Right renal pelvis (tissue), 4 donors: ENCODE data around the gene ZBTB45. TPM values are rescaled to one million over a fixed set of nuclear protein-coding genes. Genes with fewer than 3 reads are reported as not detected.

ENCODE experiments used
- DNase-seq, 4 donors: peaks; one replicate each; pipeline ENCODE4 v3.0.0-alpha.2; 2013; ENCODE audit warnings: low read depth in 4 of 4, low spot score in 3 of 4, missing footprints in 1 of 4
- polyA plus RNA-seq, 4 donors: library from polyadenylated mRNA; unstranded; fragments of 120-200 nt; gene quantifications; one replicate each; pipeline ENCODE4 v1.2.1, GENCODE V29; 2013; ENCODE audit not compliant: insufficient read length in 4 of 4

Gene ZBTB45
- 10 to 100 TPM in 3 of 4 donors, 1 to 10 TPM in 1; 9.4 to 16.7 (median 11.4) TPM for polyA plus RNA-seq

DNA sequence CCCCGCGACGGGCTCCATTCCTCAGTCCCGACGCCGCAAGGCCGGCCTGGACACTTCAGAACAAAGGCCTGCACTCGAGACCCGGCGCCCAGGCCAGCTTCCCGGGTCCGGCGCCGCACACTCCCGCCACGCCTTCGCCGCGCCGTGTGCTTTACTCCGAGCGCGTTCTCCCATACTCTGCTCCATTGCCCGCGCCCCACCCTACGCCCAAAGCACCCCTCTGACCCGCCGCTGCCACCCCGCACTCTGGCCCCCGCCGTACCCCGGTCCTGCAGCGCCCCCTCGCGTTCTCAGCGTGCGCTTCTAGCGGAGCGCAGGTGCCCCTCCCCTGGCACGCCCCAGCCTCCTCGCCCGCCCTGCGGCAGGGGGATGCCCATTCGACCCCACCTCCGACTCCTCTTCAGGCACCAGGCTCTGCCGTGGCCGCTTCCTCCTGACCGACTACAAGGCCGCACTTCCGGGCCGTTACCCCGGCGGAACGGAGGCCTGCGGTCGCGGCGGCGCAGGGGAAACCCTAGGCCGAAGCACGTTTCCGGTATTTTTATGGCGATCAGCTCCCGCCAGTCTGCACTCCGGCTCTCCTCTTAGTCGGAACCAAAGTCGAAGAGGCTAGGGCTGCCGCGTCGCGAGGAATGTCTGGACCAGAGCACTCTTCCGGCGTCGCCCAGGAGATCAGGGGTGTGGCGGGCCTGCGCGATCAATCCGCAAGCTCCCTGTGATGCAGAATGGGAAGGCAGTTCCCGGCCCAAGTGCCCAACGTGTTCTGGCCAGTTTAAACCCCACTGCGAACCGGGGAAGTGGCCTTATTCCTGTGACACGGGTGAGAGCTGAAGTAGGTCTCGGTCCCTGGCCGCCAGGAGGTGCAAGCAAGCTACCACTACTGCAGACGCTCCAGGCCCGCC, at the start of gene ZBTB45:
Gene ZBTB45, minus strand, starts transcription at position 456 of the 902 bp plus-strand sequence. CDS start 2,137 bp downstream, outside the sequence.
- DNase-seq, result peak; percentile 89 to 92 (median 90)

DNA sequence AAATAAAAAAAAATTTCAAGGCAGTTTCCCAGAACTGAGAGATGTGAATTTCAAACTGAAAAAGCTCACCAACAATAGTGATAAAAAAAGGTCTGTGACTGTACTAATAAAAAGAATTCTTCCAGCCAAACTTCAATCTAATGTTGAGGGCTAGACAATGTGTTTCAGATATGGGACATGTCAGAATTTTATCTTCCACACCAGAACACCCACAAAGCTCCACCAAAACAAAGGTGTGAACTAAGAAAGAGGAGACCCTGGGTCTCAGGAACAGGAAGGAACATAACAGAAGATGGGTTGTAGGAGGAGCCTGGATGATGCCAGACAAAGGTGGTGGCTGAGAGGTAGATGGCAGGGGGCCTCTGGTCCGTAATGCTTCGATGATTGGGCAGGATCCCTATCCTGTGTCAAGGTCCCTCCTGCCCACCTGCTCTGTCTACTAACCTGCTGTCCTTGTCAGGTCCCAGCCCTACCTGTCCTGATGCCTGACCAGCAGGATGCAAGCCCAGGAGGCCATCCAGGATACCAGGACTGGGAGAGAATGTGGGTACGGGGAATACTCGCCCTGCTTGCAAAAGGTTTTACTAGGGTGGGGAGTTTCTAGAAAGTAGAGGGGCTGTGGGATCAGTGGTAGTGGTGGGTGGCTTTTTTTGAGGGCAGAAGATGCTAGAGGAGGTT, 49.0 kb upstream of the ZBTB45 start:
- DNase-seq, result no peak

DNA sequence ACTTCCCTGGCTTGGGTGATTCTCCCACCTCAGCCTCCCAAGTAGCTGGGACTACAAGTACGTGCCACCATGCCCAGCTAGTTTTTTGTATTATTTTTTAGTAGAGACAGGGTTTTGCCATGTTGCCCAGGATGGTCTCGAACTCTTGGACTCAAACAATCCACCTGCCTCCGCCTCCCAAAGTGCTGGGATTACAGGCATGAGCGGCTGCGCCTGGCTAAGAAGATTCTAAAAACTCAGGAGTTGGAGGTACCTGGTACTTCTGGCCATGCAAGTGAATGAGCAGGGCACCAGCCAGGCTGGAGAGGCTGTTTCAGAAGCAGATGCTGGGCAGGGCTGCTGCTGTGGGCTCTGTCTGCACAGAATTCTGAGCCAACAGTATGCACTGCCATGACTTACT, 47.4 kb upstream of the ZBTB45 start:
- no peak for DNase-seq

DNA sequence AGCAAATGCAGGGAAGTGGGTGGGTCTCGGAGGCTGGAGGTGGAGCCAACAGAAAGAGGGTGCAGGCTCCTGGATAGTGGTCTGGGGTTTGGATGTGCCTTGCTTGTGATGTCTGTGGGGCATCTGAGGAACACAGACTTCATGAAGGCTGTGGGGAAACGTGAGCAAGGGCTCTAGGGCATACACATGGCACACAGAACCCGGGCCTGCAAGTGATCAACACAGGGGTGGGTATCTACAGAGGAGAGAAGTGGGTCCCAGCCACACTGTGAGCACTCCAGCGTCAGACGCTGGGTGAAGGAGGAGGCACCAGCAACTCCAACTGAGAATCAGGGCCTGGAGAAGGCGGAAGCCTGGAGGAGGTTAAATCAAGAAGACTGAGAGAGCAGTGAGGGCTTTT, 44.2 kb upstream of the ZBTB45 start:
- DNase-seq, result no peak

DNA sequence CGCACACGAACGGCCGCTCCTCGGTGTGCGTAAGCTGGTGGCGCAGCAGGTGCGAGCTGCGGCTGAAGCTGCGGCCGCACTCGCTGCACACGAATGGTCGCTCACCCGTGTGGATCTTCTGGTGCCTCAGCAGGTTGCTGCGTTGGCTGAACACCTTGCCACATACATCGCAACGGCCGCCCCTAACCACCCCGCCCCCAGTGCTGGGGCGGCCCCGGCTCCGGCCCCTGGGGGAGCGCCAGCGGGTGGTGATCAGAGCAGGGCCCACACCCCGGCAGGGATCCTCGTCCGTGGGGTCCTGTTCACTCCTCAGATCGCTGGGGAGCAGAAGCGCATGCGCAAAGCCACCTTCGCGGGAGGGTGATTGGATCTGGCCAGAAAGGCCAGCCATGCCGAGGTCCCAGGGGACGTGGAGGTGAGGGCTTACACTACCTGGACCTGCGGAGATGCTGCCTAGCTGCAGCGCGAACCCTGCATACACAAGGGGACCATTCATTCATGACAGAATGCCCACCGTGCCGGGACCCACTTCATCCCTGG, 43.5 kb upstream of the ZBTB45 start:
- no peak for DNase-seq

DNA sequence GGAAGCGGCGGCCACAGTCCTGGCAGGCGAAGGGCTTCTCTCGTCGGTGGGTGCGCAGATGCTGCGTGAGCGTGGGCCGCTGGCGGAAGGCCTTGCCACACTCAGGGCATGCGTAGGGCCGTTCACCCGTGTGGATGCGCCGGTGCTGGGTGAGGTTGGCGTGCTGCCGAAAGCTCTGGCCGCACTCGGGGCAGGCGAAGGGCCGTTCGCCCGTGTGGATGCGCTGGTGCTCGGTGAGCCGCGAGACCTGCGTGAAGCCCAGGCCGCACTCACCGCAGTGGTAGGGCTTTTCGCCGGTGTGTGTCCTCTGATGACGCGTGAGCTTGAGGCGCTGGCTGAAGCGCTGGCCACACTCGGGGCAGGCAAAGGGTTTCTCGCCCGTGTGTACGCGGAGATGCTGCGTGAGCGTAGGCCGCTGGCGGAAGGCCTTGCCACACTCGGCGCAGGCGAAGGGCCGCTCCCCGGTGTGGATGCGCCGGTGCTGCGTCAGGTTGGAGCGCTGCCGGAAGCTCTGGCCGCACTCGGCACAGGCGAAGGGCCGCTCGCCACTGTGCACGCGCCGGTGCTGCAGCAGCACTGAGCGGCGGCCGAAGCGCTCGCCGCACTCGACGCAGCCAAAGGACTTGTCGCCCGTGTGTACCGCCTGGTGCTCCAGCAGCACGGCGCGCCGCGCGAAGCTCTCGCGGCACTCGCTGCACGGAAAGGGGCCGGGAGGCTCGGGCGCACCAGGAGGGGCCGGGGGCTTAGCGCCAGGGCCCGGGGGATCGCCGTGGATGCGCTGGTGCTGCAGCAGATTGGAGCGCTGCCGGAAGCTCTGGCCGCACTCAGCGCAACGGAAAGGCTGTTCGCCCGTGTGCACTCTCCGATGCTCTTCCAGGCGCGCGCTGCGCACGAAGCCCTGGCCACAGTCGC, 42.8 kb upstream of the ZBTB45 start:
- no peak for DNase-seq

DNA sequence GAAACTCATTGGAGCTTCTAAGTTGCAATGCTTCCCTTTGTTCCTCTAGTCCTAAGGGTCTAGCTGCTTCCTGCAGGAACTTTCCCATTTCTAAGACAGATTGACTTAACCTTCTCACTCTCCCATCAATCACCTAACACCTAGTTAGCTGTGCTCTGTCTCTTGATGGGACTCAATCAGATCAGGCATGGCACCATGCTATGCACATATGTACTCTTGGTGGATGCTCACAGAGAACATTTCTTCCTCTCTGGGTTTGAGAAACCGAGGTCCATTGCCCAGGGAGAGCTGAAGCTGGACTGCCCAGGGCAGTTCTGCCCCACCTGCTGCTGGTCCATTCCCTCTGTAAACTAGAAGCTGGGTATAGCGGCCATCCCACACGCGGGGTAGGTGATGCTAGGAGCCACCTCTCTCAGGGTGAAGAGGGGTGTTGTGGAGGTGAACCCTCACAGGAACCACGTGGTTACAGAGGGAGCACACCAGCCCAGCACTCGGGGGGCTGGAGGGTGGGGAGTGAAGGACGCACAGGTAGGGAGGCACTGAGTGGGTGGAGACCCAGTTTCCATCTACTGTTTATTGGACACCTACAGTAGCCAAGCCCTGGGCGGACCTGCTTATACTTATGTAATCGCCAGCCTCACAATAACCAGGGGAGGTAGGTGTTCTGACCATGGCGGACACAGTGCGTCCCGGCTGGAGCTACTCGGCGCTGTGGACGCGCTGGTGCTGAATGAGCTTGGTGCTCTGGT, 41.9 kb upstream of the ZBTB45 start:
- DNase-seq, result no peak

DNA sequence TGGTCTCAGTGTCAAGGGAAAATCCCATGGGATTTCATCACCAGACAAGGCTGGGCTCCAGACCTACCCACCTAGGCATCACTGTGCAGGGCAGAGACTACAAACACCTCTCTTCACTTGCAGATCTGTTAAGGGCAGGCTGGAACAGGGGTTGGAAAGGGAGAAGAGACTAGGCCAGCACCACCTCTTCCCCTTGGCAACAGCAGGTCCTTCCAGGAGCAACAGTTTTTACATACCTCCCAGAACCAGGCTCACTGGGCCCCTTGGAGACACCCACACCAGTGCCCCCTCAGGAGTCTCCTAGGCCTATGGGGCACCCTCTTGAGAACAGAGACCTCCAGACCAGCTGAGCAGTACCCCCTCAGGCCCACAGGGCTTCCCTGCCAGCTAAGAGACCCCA, 41.3 kb upstream of the ZBTB45 start:
- no peak for DNase-seq

DNA sequence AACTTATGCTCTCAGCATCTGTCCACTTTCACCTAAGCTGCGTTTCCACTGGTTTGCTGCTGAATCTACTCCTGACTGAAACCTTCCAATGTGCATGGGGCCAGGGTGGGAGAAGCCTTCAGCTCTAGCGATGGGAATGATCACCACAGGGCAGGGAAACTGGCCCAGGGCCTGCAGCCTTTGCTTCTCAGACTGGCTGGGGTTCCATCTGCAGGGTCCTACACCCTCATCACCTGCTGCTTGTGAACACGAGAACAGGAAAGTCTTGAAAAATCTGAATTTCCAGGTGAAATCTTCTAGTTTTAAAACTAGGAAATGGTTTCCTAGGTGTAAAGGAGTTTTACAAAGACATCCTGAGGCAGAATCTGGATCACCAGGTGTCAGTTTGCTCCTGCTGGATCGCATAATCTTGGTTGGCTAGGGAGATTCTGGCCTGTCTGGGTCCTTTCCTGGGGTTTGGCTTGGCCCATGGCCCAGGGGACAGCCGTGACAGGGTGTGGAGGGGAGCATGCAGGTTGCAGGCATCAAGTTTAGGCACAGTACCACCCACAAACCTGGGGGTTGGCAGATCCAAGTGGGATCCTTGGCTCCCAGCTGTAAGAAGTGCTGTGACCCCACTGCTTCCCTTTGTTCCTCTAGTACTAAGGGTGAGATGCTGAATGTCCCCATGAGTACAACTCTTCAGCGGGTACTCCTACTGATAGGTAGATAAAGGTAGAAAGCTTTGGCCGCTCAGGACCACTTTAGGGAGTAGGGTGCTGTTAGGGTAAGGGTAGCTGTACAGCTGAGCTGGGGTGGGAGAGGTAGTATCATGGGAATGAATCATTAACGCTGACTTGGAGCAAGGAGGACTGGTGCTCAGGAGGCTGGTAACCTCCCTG, 40.6 kb upstream of the ZBTB45 start:
- DNase-seq, result no peak

DNA sequence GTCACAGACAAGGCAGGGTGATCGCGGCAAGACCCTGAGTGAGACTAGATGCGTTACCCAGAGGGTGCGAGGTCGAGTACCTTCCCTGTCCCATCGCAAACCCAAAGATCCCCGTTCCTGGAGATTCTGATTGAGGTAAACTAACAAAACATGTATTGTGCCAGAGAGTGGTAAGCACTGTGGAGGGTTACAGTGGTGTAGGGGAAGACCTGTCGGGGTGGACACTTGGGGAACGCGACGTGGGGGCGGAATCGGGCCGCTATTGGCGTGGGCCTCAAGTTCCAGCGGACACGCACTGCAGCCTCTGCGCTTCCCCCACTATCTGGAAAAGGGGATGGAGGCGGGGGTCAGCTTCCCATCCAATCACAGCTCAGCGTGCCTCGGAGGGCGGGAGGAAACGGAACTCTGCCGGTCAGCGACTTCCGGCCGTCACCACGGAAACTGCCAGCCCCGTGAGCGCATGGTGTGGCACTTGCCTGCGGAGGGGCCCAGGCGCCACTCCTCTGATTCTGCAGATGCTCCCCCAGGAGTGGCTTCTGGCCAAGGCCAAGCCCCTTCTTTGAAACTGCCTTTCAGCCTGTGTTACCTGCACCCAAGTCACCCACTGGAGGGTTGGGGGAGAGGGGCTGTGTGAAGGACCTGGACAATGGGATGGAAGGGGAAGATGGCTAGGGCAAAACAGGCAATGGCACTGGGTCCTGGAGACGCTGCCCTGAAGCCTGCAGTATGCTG, 39.8 kb upstream of the ZBTB45 start:
- peak in 3 of 4 donors; percentile 81 to 86 (median 86) for DNase-seq

DNA sequence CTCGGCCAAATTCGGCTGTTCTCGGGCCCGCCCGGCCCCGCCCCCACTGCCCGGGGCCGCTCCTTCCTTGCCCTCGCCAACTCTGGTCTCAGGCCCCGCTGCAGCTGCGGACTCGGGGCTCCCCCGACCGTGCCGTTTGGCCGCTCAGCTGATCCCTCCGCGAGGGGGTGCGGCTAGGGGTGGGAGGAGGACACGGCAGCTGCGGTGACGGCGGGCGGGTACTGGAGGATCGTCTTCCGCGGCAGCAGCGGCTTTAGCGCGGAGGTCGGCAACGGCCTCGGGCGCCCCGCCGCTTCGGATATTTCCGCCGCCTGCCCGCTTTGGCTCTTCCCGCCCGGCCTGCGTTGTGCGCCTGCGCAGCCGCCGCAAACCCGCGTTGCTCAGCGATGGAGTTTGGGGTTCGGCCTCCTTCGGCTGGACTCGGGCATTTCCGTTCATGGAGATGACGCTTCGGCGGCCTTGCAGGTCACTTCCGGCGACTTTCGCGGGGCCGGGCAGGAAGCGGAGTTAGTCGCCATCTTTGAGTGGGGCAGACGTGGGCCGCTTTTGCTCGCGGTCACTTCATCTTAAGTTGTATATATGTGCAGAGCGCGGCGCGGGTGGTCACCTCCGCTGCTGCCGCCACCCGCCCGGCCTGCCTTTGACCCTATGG, 39.1 kb upstream of the ZBTB45 start:
- peak; percentile 95 to 97 (median 97) for DNase-seq

DNA sequence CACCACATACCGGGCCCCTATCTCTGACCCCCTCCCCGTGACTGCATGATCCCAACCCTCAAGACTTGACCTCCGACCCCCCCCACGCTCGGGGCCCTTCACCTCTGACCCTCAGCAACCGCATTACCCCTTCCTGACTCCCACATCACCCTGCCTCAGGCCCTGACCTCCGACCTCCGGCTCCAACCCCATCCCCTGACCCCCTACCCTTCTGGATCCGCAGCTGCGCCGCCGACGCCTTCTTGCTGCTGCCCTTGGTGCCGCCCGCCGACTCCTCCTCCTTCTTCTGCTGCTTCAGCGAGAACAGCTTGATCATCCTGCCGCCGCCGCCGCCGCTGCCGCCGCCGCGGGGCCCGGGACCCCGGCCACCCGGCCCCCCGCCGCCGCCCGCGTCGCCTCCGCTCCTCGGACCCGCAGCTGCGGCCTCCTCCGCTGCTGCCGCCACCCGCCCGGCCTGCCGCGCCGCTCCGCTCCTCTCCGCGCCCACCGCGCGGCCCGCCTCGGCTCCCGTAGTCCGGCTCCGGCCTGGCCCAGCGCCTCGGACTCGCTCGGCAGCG, 38.5 kb upstream of the ZBTB45 start, which contains the start of gene UBE2M:
Gene UBE2M, minus strand, starts transcription at position 546 of the 557 bp plus-strand sequence. Its CDS starts 230 bp downstream, at position 316.
- no peak for DNase-seq

DNA sequence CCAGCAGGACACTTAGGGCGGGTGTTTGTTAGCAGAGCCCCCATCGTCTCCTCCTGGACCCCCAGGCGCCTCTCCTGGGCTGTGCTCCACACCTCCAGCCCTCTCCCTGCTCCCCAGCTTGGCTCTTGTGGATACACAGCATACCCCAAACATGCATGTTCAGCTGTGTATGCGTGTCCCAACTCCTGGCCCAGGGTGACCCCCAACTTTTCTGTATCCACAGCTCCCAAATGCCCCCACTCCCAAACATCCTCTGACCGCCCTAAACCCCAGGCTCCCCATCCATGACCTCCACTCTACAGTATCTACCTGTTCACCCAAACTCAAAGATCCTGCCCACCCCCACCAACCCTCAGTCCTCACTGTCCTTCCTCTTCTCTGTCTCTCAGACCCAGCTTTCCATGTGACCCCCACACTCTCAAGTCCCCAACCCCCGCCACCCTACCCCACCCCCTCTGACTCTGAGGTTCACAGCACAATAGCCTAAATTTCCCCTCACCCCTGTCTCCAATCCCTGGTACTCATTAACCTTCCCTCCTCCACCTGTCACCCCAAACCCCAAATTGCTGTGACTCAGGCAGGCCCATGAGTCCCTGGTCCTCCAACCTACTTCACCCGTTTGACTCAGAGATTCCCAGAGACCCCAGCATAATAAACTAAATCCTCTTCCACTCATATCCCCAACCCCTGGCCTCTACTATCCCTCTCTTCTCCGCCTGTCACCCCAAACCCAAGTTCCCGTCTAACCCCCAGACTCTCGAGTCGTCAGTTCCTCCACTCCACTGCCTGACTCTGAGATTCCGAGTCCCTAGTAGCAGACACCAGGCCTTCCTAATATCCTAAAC, 37.8 kb upstream of the ZBTB45 start:
- no peak for DNase-seq

DNA sequence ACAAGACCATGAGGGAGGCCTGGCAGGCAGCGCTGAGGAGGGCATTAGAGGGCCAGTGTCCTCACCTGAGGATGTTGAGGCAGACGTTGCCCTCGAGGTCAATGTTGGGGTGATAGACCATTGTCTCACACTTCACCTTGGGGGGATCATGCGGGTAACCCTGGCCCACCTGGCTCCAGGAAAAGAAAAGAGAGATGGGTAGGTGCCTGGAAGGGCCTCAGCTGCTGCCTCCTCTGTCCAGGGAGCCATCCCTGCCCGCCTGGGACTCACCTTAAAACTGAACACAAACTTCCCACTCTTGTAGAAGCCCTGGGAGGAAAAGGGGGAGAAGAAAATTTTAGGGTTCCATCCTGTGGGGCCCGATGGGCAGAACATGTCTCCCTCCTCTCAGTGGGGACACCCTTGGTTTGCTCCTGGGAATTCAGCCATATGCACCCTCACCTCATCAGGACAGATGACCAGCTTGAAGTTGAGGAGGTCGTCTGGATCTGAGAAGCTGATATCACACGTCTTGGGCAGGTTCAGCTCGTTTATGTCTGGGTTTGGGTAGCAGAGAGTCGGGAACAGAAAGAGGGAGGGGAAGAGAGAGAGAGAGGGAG, 37.1 kb upstream of the ZBTB45 start:
- DNase-seq, result no peak

DNA sequence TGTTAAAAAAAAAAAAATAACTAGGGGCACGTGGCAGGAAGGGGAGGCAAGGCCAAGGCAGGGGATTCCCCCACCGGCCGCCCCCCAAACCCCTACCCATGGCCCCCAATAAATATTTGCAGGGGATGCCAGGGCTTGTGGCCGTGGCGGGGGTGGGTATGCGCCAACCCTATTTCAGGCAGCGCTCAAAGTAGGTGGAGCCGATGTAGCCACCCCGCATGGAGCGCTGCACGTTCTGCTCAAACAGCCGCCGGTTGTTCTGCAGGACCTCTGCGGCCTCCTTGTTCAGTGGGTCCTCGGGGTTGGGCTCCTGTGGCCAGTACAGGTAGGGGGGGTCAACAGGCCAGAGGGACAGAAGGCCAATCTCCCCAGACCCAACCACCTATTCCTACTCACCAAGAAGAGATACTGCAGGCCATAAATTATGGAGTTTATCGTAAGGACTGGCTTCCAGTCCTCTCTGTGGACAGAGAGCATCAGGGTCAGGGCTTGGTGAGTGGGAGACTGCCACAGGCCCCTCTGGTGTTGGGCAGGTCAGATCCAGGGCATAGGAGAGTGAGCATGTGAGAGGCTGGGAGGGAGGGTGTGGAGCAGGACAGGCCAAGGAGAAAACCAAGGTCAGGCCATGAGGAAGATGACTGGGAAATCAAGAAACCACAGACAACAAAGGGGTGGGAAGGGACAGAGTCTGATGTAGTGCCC, 36.5 kb upstream of the ZBTB45 start:
- no peak for DNase-seq
